ENCODE data around the gene ADIRF. TPM values are rescaled to one million over a fixed set of nuclear protein-coding genes. Genes with fewer than 3 reads are reported as not detected.
"Not testable (repeated sequence)": the region's sequence is repeated elsewhere in the genome, so short reads cannot be mapped to it uniquely, and the experiment has no call there.

ADIRF gene
- total and polyA plus RNA-seq, 10 of the 15 experiments (the other 5 are each of a cell fraction or from before 2014, with no cell fraction given) = 0.12 to 2.5 (median 0.70) TPM; not detected in 2

GRCh38 chr10:86988520-86988919 lies 20.2 kb downstream of the ADIRF start:
- BruUV-seq (replicated peaks) = no TSS peak
- no peak for FAIRE-seq
- no peak overlapping the region for H3K9ac ChIP-seq (ENCODE audit: control insufficient read depth, insufficient read depth, low read length)
- H3K27ac ChIP-seq (ENCODE audit: control insufficient read depth, insufficient read depth) = no peak overlapping the region
- H3K4me2 ChIP-seq (ENCODE audit: control insufficient read depth, insufficient read depth) = no peak overlapping the region
- TF ChIP-seq BCL3 (IDR thresholded peaks at IDR 0.05; ENCODE audit: borderline replicate concordance, insufficient read depth, low read depth, low read length, poor library complexity, severe bottlenecking) (no peak), IKZF2 (IDR thresholded peaks at IDR 0.05) (no peak), IKZF1 (conservative IDR thresholded peaks at IDR 0.05) (no peak)
- H3K4me3 ChIP-seq = no peak overlapping the region
- intact Hi-C loops (cut with micrococcal nuclease; ENCODE audit: unreplicated experiment) = no loop called here
- H3K36me3 ChIP-seq (ENCODE audit: control insufficient read depth in 2 of 2, insufficient read depth in 2 of 2, low read length in 1 of 2) = no peaks in the 10 kb centered on the region
- in situ Hi-C loops (cut with MboI) = no loop called here
- peaks cover 0 to 2% of the 10 kb centered on the region in 2 experiments; a peak in 1 of 4 replicates for H3K27me3 ChIP-seq (replicated peaks in 1 of 2; ENCODE audit: control insufficient read depth in 2 of 2, insufficient read depth in 2 of 2, low read length in 1 of 2)
- H2AFZ ChIP-seq (ENCODE audit: control insufficient read depth, low read depth, low read length) = no peak overlapping the region
- ChIA-PET RAD21 (ENCODE audit: unreplicated experiment) (no interaction called here), SMC1A (ENCODE audit: uncharacterized antibody, unreplicated experiment) (interaction anchor here (1.5 kb wide), 1 partner anchor 28 kb away, joined by 3 read pairs; no protein-coding TSS in a partner anchor), POLR2A (no interaction called here), CTCF (interaction anchor here (0.6 to 1.0 kb wide), 3 partner anchors 11 to 546 kb away, joined by 3 read pairs; no protein-coding TSS in a partner anchor)
- no peaks in the 10 kb centered on the region for H3K79me2 ChIP-seq (ENCODE audit: control insufficient read depth, insufficient read depth, low read length)
- H3K4me1 ChIP-seq (ENCODE audit: control insufficient read depth, insufficient read depth, low read length) = no peaks in the 10 kb centered on the region
- H3K9me3 ChIP-seq (replicated peaks; ENCODE audit: control insufficient read depth, insufficient read depth, low read length) = no peaks in the 10 kb centered on the region
- 0% methylated on average over 1 of the region's 1 CpG for WGBS (ENCODE audit: insufficient coverage, insufficient replicate concordance, low lambda C conversion rate, missing lambda C conversion rate)
- no peaks in the 10 kb centered on the region for H4K20me1 ChIP-seq (ENCODE audit: control insufficient read depth, insufficient read depth)
- no peak for ATAC-seq
- DNase-seq (ENCODE audit: low read depth, low spot score) = no peak

- in situ Hi-C loops (cut with MboI); H3K27ac ChIP-seq (ENCODE audit: control insufficient read depth, insufficient read depth); H3K27me3 ChIP-seq (replicated peaks in 1 of 2; ENCODE audit: control insufficient read depth in 2 of 2, insufficient read depth in 2 of 2, low read length in 1 of 2); H3K9ac ChIP-seq (ENCODE audit: control insufficient read depth, insufficient read depth, low read length); intact Hi-C loops (cut with micrococcal nuclease; ENCODE audit: unreplicated experiment); H3K9me3 ChIP-seq (replicated peaks; ENCODE audit: control insufficient read depth, insufficient read depth, low read length); CTCF ChIA-PET; H3K4me1 ChIP-seq (ENCODE audit: control insufficient read depth, insufficient read depth, low read length); H3K79me2 ChIP-seq (ENCODE audit: control insufficient read depth, insufficient read depth, low read length); DNase-seq (ENCODE audit: low read depth, low spot score); H2AFZ ChIP-seq (ENCODE audit: control insufficient read depth, low read depth, low read length); H3K4me2 ChIP-seq (ENCODE audit: control insufficient read depth, insufficient read depth); POLR2A ChIA-PET; RAD21 ChIA-PET (ENCODE audit: unreplicated experiment); BruUV-seq (replicated peaks); H3K4me3 ChIP-seq; H4K20me1 ChIP-seq (ENCODE audit: control insufficient read depth, insufficient read depth); FAIRE-seq; ATAC-seq; SMC1A ChIA-PET (ENCODE audit: uncharacterized antibody, unreplicated experiment); H3K36me3 ChIP-seq (ENCODE audit: control insufficient read depth in 2 of 2, insufficient read depth in 2 of 2, low read length in 1 of 2): not testable (repeated sequence)
- WGBS (ENCODE audit: insufficient coverage, insufficient replicate concordance, low lambda C conversion rate, missing lambda C conversion rate) = 51% methylated on average over 11 of the region's 12 CpGs
Measured at GRCh38 chr10:86991362-86991761, 23.1 kb downstream of the ADIRF start.

All from GM12878 (cell line).